Epidermal melanocyte (primary cell): Measurements from ENCODE around the gene NAA60.
"Not testable (repeated sequence)": the region's sequence is repeated elsewhere in the genome, so short reads cannot be mapped to it uniquely, and the experiment has no call there.

Experiments used
- DNase-seq: peaks from one replicate; pipeline ENCODE4 v3.0.0; 2011; ENCODE audit warnings: low spot score; ENCODE audit not compliant: insufficient read length

The NAA60 gene

DNA sequence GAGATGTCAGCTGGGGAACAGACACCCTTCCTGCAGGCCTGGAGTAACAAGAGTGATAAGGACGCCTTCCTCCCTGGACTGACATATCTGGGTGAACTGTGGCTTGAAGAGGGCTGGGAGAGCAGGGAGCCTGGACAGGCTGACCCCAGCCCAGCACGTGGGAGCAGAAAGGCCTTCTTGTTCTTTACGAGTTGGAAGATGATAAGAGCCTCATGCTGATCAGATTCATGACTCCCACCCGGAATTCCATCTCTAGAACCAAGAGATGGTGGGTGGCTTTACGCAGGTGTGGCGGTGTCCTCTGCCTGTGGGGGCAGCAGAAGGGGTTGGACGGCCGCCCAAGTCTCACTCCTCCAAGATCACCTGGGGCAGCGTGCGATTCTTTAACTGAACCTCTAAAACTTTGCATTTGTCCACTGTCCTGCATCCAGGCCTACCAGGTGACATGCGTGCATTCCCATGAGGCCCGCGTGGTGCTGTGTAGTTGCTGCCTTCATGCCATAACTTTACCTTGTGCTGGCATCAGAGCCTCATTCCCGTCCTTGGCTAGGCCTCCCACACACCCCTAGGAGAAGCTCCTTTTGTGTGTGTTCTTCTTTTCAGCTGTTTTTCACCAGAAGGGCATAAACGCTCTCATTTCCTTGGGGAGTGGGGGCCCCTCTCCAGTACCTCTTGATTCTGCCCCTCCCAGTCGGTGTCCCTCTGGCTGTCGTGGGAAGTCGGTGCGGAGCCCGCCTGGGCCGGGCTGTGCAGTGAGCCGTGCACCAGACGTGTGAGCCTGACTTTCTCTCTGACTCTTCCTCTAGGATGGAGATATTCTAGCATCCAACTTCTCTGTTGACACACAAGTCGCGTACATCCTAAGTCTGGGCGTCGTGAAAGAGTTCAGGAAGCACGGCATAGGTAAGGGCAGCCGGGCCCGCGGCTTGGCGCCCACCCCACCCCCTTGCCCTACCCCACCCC lies 38.5 kb downstream of the NAA60 start:
- no peak for DNase-seq

GRCh38 chr16:3482659-3483241 lies 39.3 kb downstream of the NAA60 start:
- DNase-seq: no peak

- DNase-seq: no peak
These were observed 41.0 kb downstream of the NAA60 start for GRCh38 chr16:3484318-3485096.

GRCh38 chr16:3485097-3485745 lies 41.7 kb downstream of the NAA60 start:
- no peak for DNase-seq

DNA sequence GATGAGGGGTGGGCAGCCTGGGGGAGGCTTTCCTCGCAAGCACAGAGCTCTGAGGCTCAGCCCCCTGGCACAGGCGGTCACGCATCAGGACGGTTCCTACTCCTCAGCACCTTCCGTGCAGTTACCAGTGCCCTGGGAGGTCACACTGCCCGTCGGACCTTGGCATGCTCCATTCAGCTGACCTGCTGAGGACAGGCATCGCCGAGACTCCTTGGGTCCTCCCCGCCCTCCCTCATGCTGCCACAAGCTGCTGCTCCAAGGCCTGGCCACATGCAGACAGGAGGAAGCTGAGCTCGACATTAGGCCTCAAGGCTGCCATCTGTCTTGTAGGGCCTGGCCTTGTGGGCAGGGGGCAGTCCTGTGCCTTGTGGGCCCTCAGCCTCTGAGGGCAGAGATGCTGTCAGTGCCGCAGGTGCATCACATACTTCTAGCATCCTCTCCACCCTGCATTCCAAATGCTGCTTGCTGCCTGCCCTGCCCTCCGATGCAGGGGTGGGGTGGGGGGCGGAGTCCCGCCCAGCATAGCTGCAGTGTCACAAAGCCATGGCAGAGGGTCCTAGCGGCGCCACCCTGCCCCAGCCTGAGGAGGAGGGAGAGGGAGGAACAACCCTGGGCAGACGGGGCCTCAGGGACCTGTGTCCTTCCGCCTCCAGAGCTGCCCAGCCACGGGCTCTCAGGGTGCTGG lies 42.5 kb downstream of the NAA60 start:
- DNase-seq: no peak

- DNase-seq: no peak
These were observed 43.2 kb downstream of the NAA60 start for GRCh38 chr16:3486506-3487215.

DNA sequence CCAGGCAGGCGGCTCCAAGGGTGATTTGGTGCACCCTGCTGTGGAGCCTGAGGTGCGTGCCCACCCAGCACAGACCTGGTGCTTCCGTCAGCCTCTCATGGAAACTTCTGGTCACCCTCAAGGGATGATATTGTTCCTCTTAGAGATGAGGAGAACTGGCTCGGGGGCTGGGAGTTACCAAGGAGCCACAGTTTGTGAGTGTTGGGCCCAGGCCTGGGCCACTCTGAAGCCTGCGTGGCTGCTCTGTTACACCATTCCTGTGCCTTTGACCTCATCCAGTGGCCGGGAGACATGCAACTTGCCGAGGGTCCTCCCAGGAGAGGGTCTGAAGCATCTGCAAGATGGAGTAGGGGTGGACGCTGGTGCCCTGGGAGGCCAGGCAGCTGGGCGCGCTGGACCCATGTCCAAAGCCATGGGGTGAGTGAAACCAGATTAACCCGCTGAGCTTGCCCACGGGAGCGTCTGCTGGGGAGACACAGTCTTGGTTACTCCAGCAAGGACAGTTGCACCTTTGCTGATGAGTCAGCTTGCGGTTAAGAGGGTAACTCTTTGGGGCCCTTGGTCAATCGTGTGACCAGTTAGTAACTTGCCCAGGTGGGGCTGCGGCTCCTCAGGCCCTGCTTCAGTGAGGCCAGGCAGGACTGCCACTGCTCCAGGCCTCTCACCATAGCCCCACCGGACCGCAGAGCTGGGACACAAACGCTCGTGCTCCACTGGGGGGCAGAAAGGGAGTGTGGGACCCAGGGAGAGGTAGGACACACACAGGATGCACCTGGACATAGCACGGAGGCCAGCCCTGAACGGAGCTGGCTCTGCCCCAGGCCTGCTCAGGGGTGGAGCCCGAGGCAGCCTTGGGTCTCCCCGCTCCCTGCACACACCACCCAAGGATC lies 44.3 kb downstream of the NAA60 start:
- no peak for DNase-seq

DNA sequence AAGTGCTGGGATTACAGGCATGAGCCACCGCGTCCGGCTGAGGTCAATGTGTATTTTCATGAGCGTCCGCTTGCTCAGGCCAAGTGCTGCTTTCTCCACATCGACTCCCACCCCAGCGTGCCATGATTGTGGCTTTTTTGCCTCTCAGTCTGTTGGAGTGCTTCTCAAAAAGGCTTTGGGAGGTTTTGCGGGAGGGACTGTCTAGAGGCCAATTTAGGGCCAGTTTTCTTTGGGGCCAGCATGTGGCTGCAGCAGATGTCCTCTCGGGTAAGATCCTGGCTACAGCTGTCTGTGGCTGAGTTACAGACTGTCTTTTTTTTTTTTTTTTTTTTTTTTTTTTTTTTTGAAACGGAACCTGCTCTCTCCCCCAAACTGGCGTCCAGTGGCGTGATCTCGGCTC lies 45.3 kb downstream of the NAA60 start:
- no peak for DNase-seq

- DNase-seq: no peak
These were observed 47.6 kb downstream of the NAA60 start for GRCh38 chr16:3490911-3491629.

DNA sequence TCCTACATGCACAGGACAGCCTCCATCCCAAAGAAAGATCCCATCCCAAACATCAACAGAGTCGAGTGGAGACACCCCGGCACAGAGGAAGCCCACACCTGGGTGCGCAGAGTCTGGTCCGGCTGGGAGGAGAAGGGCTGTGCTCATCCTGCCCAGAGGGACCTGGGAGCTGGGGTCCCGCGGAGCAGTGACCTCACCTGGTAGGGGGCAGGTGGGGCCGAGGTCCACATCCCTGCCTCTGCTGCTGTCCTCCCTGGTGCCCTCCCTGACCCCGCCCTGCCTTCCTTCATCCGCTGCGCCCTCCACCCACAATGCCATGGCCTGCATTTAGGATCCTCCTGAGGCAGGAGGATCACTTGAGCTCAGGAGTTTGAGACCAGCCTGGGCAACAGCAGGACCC lies 48.9 kb downstream of the NAA60 start:
- DNase-seq: no peak

- DNase-seq: no peak
These were observed 51.0 kb downstream of the NAA60 start for GRCh38 chr16:3494386-3494973.

GRCh38 chr16:3495176-3495575 lies 51.7 kb downstream of the NAA60 start, which contains the start of gene C16orf90:
Gene C16orf90 (minus strand): TSS chr16:3495489. CDS start chr16:3495421, 68 bp downstream.
- DNase-seq: no peak

- DNase-seq: no peak
These were observed 52.9 kb downstream of the NAA60 start for GRCh38 chr16:3496386-3496785.

DNA sequence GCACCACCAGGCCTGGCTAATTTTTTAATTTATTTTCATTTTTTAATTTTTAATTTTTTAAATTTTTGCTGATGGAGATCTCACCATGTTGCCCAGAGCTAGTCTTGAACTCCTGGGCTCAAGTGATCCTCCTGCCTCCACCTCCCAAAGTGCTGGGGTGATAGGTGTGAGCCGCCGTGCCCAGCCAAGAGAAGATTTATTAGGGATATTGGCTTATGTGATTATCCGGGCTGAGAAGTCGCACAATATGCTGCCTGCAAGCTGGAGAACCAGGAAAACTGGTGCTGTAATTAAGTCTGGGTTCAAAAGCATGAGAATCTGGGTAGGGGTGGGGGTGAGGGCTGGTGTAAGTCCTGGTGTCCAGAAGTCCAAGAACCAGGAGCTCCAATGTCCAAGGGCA lies 54.3 kb downstream of the NAA60 start:
- DNase-seq: no peak

GRCh38 chr16:3498988-3499387 lies 55.5 kb downstream of the NAA60 start:
- no peak for DNase-seq

DNA sequence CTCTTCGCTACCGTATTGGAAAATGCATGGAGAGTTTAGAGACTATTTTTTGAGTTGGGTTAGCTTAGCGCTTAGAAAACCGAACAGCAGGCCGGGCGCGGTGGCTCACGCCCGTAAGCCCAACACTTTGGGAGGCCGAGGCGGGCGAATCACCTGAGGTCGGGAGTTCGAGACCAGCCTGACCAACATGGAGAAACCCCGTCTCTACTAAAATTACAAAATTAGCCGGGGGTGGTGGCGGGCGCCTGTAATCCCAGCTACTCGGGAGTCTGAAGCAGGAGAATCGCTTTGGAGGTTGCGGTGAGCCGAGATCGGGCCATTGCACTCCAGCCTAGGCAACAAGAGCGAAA lies 57.9 kb downstream of the NAA60 start:
- not testable (repeated sequence) for DNase-seq

GRCh38 chr16:3501783-3502400 lies 58.4 kb downstream of the NAA60 start:
- no peak for DNase-seq

- no peak for DNase-seq
These were observed 60.0 kb downstream of the NAA60 start for GRCh38 chr16:3503523-3503922.
